Endothelial cell of umbilical vein (primary cell): ENCODE measurements around the gene SLC25A40.

ENCODE experiments used
- JUN ChIP-seq: IDR thresholded peaks from 2 replicates; pipeline ENCODE4 v1.6.1; 2011; ENCODE audit warnings: borderline replicate concordance, low read depth; ENCODE audit not compliant: insufficient read length, insufficient read depth
- POLR2A ChIP-seq: IDR thresholded peaks from 2 replicates; pipeline ENCODE4 v1.6.1; 2012; ENCODE audit warnings: low read depth, mild to moderate bottlenecking, control low read depth, low read length
- POLR2AphosphoS5 ChIP-seq: IDR thresholded peaks from 2 replicates; pipeline ENCODE4 v1.6.1; 2012; ENCODE audit warnings: low read depth, mild to moderate bottlenecking, control low read depth, low read length, moderate library complexity; ENCODE audit not compliant: insufficient read depth
- TF ChIP-seq, protein P1 (sequence below), 2 donors: IDR thresholded peaks; 1 replicate in 1 of 2; 2 replicates in 1 of 2; pipeline ENCODE4 v1.5.1; 2011; ENCODE audit warnings: low read length in 2 of 2, mild to moderate bottlenecking in 2 of 2, moderate library complexity in 2 of 2, control low read depth in 1 of 2, inconsistent platforms in 1 of 2, low read depth in 1 of 2; ENCODE audit not compliant: insufficient read depth in 1 of 2; ENCODE audit errors: extremely low read depth in 1 of 2

DNA sequence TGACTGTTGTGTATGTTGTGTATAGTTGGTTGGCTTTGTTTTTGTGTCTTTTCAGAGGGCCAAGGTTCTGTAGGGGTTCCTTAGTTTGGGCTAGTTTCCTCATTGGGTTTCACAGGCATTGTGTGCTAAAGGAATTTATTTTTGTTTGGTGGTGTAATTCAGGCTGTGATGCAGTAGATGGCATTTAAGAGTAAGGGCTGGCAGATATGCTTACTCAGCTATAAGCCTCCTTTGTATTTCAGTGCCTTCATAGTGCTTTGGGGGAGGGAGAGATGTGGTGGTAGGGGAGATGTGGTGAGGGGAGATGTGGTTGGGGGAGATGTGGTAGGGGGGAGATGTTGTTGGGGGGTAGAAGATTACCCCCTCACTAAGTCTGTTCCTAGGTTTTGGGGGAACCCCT is 91.7 kb downstream of the SLC25A40 start:
- TF ChIP-seq POLR2A, result no peak
- TF ChIP-seq, protein P1, sequence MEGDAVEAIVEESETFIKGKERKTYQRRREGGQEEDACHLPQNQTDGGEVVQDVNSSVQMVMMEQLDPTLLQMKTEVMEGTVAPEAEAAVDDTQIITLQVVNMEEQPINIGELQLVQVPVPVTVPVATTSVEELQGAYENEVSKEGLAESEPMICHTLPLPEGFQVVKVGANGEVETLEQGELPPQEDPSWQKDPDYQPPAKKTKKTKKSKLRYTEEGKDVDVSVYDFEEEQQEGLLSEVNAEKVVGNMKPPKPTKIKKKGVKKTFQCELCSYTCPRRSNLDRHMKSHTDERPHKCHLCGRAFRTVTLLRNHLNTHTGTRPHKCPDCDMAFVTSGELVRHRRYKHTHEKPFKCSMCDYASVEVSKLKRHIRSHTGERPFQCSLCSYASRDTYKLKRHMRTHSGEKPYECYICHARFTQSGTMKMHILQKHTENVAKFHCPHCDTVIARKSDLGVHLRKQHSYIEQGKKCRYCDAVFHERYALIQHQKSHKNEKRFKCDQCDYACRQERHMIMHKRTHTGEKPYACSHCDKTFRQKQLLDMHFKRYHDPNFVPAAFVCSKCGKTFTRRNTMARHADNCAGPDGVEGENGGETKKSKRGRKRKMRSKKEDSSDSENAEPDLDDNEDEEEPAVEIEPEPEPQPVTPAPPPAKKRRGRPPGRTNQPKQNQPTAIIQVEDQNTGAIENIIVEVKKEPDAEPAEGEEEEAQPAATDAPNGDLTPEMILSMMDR (IDR thresholded peaks at IDR 0.05; ENCODE audit: extremely low read depth in 1 of 2, insufficient read depth in 1 of 2, low read depth in 1 of 2, low read length in 2 of 2), result peak in 1 of 2 donors; percentile 9
- no peak for TF ChIP-seq POLR2AphosphoS5
- TF ChIP-seq JUN, result no peak
